LNCaP clone FGC (cell line): ENCODE results near the gene NHERF2.

Experiments used
- DNase-seq: peaks from one replicate; pipeline ENCODE4 v3.0.0-alpha.2; 2011; ENCODE audit warnings: low read depth
- H3K4me3 ChIP-seq: 2 replicates; pipeline ENCODE4 v1.5.1; 2011; ENCODE audit warnings: mild to moderate bottlenecking, low read depth, low read length, control low read depth
- CTCF ChIP-seq: IDR thresholded peaks from 2 replicates; pipeline ENCODE4 v1.5.1; 2012; ENCODE audit warnings: mild to moderate bottlenecking; ENCODE audit not compliant: control insufficient read depth, insufficient read depth; ENCODE audit errors: extremely low read depth

The NHERF2 gene

GRCh38 chr16:1991588-1991947, 35.1 kb upstream of the NHERF2 start:
- H3K4me3 ChIP-seq: no peak overlapping the region
- no peak for TF ChIP-seq CTCF

GRCh38 chr16:1991948-1992703, 34.6 kb upstream of the NHERF2 start:
- no peak overlapping the region for H3K4me3 ChIP-seq

More at GRCh38 chr16:1991588-1991947, 35.1 kb upstream of the NHERF2 start:
- DNase-seq: no peak

GRCh38 chr16:1992704-1993317, 33.9 kb upstream of the NHERF2 start:
- TF ChIP-seq CTCF: no peak
- no peak overlapping the region for H3K4me3 ChIP-seq
- no peak for DNase-seq

More at GRCh38 chr16:1991948-1992703, 34.6 kb upstream of the NHERF2 start:
- TF ChIP-seq CTCF: no peak
- no peak for DNase-seq

- TF ChIP-seq CTCF: no peak
- DNase-seq: no peak
- no peak overlapping the region for H3K4me3 ChIP-seq
Measured at GRCh38 chr16:1993731-1994131, 33.0 kb upstream of the NHERF2 start.

- no peak for TF ChIP-seq CTCF
- no peak for DNase-seq
- no peak overlapping the region for H3K4me3 ChIP-seq
Measured at GRCh38 chr16:1997494-1998359, 29.0 kb upstream of the NHERF2 start.

GRCh38 chr16:1998360-1998835, 28.3 kb upstream of the NHERF2 start:
- no peak for TF ChIP-seq CTCF
- H3K4me3 ChIP-seq: no peak overlapping the region
- no peak for DNase-seq
